Measurements from ENCODE around the gene GET4.

Gene GET4

GRCh38 chr7:945556-946255, 69.4 kb downstream of the GET4 start:
- CTCF ChIA-PET = no interaction called here
- DNase-seq = no peak
- no peaks in the 10 kb centered on the region for H3K4me1 Mint-ChIP-seq
- no peak overlapping the region for H3K27ac Mint-ChIP-seq
- H3K27me3 Mint-ChIP-seq = peaks cover 20% of the 10 kb centered on the region
- peaks cover 3% of the 10 kb centered on the region for H3K9me3 Mint-ChIP-seq
- H3K36me3 Mint-ChIP-seq = peaks cover 3% of the 10 kb centered on the region
- H3K4me3 Mint-ChIP-seq = no peak overlapping the region
